NCI-H2227 (cell line): ENCODE results near the gene SSBP2.
"Not testable (repeated sequence)": the region's sequence is repeated elsewhere in the genome, so short reads cannot be mapped to it uniquely, and the experiment has no call there.

Experiments
- DNase-seq: peaks from one replicate; lab custom pipeline; 2025; ENCODE audit not compliant: unreplicated experiment; lab: John Stamatoyannopoulos, UW

SSBP2 gene

GRCh38 chr5:81606150-81606549 lies 144.7 kb downstream of the SSBP2 start:
- DNase-seq = no peak

DNA sequence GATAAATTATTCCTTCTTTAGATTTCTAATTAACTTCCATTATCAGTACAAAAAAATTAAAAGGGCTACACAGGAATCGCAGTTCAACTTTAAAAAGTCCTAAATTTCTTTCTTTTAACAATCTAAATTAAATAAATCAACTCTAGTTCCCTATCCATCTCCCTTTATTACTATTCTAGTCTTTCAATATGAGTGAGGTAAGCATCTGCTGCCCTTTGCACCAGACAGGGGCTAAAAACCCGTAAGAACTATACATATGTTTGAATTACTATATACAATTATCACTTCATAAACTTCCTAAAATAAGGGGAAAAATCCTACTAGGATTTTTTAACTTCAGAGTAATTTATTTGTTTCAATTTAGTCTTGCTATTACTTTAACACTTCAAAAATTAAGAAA lies 145.6 kb downstream of the SSBP2 start:
- DNase-seq = no peak

- DNase-seq = no peak
Observed at GRCh38 chr5:81604193-81604592, 146.7 kb downstream of the SSBP2 start.

GRCh38 chr5:81601919-81602318 lies 149.0 kb downstream of the SSBP2 start:
- no peak for DNase-seq

DNA sequence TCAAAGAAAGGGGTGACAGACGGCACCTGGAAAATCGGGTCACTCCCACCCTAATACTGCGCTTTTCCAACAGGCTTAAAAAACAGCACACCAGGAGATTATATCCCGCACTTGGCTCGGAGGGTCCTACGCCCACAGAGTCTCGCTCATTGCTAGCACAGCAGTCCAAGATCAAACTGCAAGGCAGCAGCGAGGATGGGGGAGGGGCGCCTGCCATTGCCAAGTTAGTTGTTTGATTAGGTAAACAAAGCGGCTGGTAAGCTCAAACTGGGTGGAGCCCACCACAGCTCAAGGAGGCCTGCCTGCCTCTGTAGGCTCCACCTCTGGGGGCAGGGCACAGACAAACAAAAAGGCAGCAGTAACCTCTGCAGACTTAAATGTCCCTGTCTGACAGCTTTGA lies 158.8 kb downstream of the SSBP2 start:
- DNase-seq = not testable (repeated sequence)

GRCh38 chr5:81590498-81591384 lies 160.2 kb downstream of the SSBP2 start:
- no peak for DNase-seq

DNA sequence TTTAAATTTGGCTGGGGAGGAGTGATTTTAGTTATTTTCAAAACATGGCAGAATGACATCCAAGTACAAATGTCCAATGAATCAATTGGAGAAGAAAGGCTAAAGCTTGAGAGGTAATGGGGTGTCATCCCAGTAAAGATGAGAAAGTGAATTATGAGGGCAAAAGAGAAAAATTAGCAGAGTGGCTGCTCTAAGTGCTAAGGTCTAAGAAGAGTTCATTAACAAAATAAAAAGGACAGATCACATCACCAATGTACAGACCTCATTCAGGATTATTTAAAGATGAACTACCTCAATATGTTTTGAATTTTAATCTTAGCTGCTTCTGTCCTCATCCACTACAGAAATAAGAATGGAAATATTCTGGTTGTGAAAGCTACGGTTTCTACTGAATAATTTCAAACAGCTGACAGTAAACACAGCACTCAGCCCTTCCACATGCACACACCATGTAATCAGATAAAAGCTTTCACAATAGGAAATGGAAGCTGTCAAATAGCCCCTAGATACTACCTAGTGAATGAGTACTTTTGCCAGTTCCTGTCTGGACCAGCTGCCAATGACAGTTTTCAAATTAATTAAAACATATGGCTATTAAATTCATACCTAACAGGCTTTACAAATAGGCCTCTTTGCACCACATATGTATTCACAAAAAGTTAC lies 171.5 kb downstream of the SSBP2 start:
- DNase-seq = peak; percentile 51

- no peak for DNase-seq
Observed at GRCh38 chr5:81577091-81577490, 173.8 kb downstream of the SSBP2 start.

DNA sequence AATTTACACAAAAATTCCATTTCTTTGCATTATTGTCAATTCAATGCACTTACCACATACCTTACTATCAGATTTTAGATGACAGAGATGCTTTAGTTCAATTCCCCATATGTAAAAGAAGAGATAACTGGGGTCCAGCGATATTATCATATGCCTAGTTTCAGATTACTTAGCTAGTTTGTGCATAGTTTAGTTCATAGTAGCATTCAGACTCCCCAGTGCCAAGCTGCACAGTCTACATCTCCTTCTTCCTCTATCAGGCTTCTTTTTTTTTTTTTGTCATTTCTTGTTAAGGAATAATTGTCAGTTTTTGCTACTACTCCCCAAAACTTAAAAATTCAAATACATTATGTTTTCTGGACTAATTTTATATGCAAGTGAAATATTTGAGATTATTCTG lies 175.0 kb downstream of the SSBP2 start:
- no peak for DNase-seq

DNA sequence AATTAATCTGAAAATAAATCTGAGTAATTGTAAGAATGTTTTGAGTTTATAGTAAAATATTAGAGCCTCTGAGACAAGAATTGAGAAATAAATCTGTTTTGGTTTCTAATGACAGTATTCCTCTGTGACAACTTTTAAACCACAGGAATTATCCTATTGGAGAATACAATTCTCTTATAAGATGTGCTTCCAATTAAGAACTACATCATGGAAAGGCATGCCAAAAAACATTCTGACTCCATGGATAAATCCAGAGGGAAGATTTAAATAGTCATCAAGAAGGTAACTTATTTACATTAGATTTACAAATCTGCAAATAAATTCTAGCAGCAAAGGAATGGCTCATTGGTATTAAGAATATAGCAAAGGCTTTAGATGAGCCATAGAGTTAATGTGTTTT lies 178.7 kb downstream of the SSBP2 start:
- no peak for DNase-seq

DNA sequence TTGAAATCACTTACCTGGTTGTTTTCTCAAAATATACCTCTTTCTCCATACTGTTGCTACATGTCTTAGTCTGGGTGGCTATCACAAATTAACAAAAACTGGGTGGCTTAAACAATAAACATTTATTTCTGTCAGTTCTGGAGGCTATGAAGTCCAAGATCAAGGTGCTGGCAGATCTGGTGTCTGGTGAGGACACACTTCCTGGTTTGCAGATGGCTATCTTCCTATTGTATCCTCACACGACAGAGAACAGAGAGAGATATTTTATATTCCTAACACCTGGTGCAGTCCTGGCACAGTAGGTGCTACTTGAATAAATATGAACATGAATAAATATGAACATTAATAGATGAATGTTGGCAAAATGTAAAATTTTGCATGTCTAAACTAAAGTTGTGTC lies 192.7 kb downstream of the SSBP2 start:
- no peak for DNase-seq

GRCh38 chr5:81556809-81557208 lies 194.1 kb downstream of the SSBP2 start:
- no peak for DNase-seq

DNA sequence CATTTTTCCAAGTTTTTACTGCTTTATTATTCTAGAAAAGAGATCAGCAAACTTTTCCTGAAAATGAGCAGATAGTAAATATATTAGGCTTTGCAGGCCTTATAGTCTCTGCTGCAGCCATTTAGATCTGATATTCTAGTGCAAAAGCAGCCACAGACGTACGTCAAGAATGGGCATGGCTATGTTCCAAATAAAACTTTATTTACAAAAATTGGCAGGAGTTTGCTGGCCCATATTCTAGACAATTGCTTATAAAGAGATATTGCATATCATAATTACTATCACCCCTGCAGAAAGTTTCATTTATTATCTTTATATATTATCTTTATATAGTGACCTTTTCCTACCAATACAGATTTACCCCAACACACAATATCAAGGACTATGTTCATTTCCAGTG lies 195.0 kb downstream of the SSBP2 start:
- DNase-seq = no peak

- DNase-seq = no peak
Observed at GRCh38 chr5:81554647-81555046, 196.2 kb downstream of the SSBP2 start.

DNA sequence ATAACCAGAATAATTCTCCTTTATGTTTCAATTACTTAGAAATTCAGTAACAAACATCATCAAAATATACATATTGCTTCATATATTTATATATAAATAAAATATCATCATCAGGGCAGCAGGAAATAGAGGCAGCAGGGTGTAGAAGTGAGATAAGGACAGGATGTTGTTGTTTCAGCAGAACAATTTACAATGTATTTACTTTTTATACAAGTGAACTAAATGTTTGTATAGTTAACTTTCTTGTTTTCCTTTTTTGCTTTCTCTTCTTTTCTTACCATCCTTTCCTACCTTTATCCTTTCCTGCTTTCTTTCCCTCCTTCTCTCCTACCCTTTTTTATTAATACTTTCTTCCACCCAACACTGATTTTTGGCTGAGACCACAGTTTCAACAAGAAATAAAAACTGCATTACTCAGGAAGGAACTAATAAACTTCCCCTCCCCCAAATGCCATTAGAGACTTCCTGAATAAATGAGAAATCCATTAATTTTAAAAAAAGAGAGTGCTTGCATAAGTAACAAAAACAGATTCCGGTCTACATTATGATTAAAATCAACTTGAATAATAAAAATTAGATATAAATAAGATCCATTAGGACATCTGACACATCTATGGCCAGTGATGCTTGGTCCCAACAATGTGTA lies 197.2 kb downstream of the SSBP2 start:
- no peak for DNase-seq

GRCh38 chr5:81552852-81553566 lies 197.9 kb downstream of the SSBP2 start:
- no peak for DNase-seq

- no peak for DNase-seq
Observed at GRCh38 chr5:81549123-81549522, 201.8 kb downstream of the SSBP2 start.

GRCh38 chr5:81547001-81547400 lies 203.9 kb downstream of the SSBP2 start:
- no peak for DNase-seq

- DNase-seq = no peak
Observed at GRCh38 chr5:81545911-81546310, 205.0 kb downstream of the SSBP2 start.

GRCh38 chr5:81544351-81545018 lies 206.4 kb downstream of the SSBP2 start:
- no peak for DNase-seq

GRCh38 chr5:81542242-81542641 lies 208.7 kb downstream of the SSBP2 start:
- DNase-seq = no peak
